ENCODE measurements around the gene SIDT2.

GRCh38 chr11:117171007-117171403, 7.5 kb upstream of the SIDT2 start:
- TF ChIP-seq ARNTL (CRISPR knock-in tag; IDR thresholded peaks at IDR 0.05; ENCODE audit: borderline replicate concordance, low read depth) (no peak), SNAI2 (CRISPR knock-in tag; IDR thresholded peaks at IDR 0.05) (no peak), ZFP30 (CRISPR knock-in tag; IDR thresholded peaks at IDR 0.05) (no peak), BACH2 (CRISPR knock-in tag; IDR thresholded peaks at IDR 0.05; ENCODE audit: borderline replicate concordance) (no peak), ZFP3 (CRISPR knock-in tag; IDR thresholded peaks at IDR 0.05) (no peak), CSRNP3 (CRISPR knock-in tag; IDR thresholded peaks at IDR 0.05) (no peak), CREB5 (CRISPR knock-in tag; IDR thresholded peaks at IDR 0.05; ENCODE audit: low read depth) (no peak), PPARA (CRISPR knock-in tag; IDR thresholded peaks at IDR 0.05; ENCODE audit: borderline replicate concordance) (no peak), CSDC2 (CRISPR knock-in tag; IDR thresholded peaks at IDR 0.05) (no peak), ZC3H10 (CRISPR knock-in tag; IDR thresholded peaks at IDR 0.05) (no peak), TSHZ2 (CRISPR knock-in tag; IDR thresholded peaks at IDR 0.05) (no peak), ISL1 (CRISPR knock-in tag; IDR thresholded peaks at IDR 0.05) (no peak)

Measured in SK-N-SH treated with all-trans-retinoic acid at 6 μM for 48 hours (cell line).